GM12865 (cell line): ENCODE results near the gene RAB40C.

Source experiments
- DNase-seq: peaks from one replicate; pipeline ENCODE4 v3.0.0; 2010; ENCODE audit warnings: low read depth
- H3K4me3 ChIP-seq: 2 replicates; pipeline ENCODE4 v1.5.1; 2011; ENCODE audit warnings: mild to moderate bottlenecking, low read depth, low read length, control low read depth
- TF ChIP-seq, protein P1 (sequence below): IDR thresholded peaks from 2 replicates; pipeline ENCODE4 v1.5.1; 2011; ENCODE audit warnings: low read length, control low read depth, low read depth, inconsistent platforms; ENCODE audit not compliant: insufficient read depth; ENCODE audit errors: missing control alignments

RAB40C gene

DNA sequence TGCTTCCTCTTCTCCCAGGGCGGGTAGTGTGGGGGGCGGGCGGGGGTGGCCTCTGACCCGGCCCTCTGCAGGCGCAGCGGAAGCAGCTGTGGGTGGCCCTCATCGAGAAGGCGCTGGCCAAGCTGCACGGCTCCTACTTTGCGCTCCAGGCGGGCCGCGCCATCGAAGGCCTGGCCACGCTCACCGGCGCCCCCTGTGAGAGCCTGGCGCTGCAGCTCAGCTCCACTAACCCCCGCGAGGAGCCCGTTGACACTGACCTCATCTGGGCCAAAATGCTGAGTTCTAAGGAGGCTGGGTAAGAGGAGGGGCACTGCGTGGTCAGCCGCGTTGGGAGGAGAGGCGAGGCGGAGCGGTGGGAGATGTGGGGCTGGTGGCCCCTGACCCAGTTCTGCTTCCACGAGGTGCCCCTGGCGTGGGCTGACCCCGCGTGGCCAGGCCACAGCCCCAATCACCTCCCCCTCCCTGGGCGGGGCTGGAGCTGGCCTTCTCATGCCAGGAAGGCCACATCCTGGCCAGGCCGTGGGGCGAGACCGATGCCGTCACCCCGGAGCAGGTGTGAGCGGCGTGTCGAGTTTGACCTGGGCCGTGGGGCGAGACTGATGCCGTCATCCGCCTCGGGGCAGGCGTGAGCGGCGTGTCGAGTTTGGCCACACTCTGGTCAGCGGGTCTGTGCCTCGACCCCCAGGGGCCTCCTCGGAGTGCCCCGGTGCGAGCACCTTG, 40.2 kb upstream of the RAB40C start:
- DNase-seq, result no peak
- H3K4me3 ChIP-seq, result no peak overlapping the region
- TF ChIP-seq, protein P1, sequence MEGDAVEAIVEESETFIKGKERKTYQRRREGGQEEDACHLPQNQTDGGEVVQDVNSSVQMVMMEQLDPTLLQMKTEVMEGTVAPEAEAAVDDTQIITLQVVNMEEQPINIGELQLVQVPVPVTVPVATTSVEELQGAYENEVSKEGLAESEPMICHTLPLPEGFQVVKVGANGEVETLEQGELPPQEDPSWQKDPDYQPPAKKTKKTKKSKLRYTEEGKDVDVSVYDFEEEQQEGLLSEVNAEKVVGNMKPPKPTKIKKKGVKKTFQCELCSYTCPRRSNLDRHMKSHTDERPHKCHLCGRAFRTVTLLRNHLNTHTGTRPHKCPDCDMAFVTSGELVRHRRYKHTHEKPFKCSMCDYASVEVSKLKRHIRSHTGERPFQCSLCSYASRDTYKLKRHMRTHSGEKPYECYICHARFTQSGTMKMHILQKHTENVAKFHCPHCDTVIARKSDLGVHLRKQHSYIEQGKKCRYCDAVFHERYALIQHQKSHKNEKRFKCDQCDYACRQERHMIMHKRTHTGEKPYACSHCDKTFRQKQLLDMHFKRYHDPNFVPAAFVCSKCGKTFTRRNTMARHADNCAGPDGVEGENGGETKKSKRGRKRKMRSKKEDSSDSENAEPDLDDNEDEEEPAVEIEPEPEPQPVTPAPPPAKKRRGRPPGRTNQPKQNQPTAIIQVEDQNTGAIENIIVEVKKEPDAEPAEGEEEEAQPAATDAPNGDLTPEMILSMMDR, result no peak

DNA sequence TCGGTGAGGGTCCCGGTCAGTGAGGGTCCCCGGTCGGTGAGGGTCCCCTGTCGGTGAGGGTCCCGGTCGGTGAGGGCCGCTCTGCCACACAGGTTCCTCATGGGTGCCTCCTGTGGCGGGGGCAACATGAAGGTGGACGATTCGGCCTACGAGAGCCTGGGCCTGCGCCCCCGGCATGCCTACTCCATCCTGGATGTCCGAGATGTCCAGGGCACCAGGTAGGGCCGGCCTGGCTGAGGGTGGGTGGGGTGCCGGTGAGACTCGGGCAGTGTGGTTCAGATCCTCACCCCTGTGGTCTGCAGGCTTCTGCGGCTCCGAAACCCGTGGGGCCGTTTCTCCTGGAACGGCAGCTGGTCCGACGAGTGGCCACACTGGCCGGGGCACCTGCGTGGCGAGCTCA, 38.7 kb upstream of the RAB40C start:
- no peak overlapping the region for H3K4me3 ChIP-seq
- TF ChIP-seq, protein P1, result no peak
- no peak for DNase-seq

DNA sequence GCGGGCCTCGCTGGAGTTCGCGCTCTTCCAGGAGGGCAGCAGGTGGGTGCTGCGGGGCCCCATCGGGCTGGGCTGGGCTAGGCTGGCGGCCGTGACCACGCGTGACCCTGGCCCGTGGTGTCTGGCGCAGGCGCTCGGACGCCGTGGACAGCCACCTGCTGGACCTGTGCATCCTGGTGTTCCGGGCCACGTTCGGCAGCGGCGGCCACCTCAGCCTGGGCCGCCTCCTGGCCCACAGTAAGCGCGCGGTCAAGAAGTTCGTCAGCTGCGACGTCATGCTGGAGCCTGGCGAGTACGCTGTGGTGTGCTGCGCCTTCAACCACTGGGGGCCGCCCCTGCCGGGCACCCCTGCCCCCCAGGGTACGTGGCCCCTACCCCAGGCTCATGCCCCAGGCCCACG, 37.7 kb upstream of the RAB40C start:
- H3K4me3 ChIP-seq, result no peak overlapping the region
- DNase-seq, result no peak
- TF ChIP-seq, protein P1, result no peak

- DNase-seq, result no peak
- no peak overlapping the region for H3K4me3 ChIP-seq
These were observed 36.1 kb upstream of the RAB40C start for GRCh38 chr16:553601-554296.

DNA sequence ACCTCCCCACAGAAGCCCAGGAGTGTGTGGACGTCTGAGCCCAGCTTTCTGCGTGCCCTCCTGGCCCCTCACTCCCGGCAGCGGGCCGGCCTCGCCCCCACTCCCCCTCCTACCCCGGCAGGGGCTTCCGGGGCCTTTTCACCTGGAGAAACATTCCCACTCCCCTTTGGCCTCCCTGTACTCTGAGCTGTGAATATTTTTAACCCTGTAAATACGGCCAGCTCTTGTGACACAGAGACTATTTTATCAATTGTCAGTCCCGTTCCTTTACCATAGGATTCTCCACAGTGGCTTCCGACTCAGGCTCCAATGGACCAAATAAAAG, 35.6 kb upstream of the RAB40C start:
- TF ChIP-seq, protein P1, result no peak
- no peak for DNase-seq
- H3K4me3 ChIP-seq, result no peak overlapping the region

More at GRCh38 chr16:553601-554296, 36.1 kb upstream of the RAB40C start:
- TF ChIP-seq, protein P1, result no peak

DNA sequence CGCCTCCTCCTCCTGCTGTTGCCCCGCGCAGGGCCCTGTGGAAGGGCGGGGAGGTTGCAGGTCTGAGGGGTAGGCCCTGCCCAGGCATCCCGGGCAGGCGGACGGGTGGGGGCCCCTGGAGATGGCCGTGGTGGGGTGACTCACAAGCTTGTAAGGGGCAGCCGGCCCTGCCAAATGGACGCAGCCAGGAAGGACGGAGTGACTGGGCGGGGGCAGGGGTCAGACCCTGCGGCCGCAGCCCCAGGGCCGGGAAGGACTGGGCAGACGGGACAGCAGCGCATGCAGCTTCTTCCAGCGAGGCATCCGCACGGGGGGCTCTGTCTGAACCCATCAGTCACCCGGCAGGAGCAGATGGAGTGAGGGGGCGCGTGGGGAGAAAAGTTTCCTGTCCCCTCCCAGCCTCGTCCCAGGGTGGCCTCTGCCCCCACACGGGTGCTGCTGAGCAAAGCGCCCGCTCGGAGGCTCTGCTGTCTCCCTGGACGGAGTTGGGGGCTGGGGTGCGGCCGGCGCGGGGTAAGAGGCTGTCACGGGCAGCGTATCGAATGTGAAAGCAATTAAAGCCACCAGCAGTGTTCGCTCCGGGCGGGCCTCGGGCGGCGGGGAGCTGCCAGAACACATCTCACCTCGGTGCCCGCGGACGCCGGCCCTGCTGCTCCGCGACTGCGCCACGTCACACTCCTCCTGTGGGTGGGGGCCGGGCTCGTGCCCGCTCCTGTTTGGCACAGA, 35.1 kb upstream of the RAB40C start:
- DNase-seq, result no peak

More for the DNA sequence above, 35.1 kb upstream of the RAB40C start:
- TF ChIP-seq, protein P1, result no peak
- H3K4me3 ChIP-seq, result no peak overlapping the region
